Sigmoid colon (tissue), 3 donors: ENCODE measurements around the gene IFT172.

ENCODE experiments used
- POLR2A ChIP-seq, 2 donors: fragments of 450-650 bp; IDR thresholded peaks; one replicate each; pipeline ENCODE4 v1.6.1; 2016; ENCODE audit warnings: antibody characterized with exemption in 2 of 2, mild to moderate bottlenecking in 2 of 2, moderate library complexity in 2 of 2
- TF ChIP-seq, protein P1 (sequence below), 4 experiments: fragments of 450-650 bp in 3 of 4; fragments of 200-600 bp in 1 of 4; IDR thresholded peaks; one replicate each; pipeline ENCODE4 v1.5.1; 2016 to 2019; ENCODE audit warnings: antibody characterized with exemption in 4 of 4, mild to moderate bottlenecking in 3 of 4, moderate library complexity in 2 of 4

DNA sequence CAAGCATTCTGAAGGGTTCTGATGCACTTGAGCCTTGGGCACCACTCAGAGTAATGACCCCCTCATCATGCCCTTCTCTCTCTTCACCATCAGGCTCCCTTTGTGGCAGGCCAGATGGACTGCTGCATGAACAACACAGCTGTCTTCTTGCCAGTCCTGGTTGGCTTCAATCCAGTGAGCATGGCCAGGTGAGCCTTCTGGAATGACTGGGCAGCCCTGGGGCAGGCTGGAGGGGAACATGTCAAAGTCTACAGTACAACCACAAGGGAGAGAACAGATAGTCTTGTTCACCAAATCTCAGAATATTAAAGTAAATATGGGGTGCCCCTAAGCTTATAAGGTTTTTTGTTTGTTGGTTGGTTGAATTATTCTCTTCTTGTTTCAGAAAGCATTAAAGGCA, 11.5 kb upstream of the IFT172 start:
- TF ChIP-seq, protein P1, sequence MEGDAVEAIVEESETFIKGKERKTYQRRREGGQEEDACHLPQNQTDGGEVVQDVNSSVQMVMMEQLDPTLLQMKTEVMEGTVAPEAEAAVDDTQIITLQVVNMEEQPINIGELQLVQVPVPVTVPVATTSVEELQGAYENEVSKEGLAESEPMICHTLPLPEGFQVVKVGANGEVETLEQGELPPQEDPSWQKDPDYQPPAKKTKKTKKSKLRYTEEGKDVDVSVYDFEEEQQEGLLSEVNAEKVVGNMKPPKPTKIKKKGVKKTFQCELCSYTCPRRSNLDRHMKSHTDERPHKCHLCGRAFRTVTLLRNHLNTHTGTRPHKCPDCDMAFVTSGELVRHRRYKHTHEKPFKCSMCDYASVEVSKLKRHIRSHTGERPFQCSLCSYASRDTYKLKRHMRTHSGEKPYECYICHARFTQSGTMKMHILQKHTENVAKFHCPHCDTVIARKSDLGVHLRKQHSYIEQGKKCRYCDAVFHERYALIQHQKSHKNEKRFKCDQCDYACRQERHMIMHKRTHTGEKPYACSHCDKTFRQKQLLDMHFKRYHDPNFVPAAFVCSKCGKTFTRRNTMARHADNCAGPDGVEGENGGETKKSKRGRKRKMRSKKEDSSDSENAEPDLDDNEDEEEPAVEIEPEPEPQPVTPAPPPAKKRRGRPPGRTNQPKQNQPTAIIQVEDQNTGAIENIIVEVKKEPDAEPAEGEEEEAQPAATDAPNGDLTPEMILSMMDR (IDR thresholded peaks at IDR 0.05), result no peak
- TF ChIP-seq POLR2A (IDR thresholded peaks at IDR 0.05), result no peak
